ELR (cell line): ENCODE measurements around the gene WDFY2.

Source experiments
- DNase-seq: peaks from one replicate; pipeline ENCODE4 v3.0.0-alpha.2; 2015; ENCODE audit warnings: low read depth

Gene WDFY2

DNA sequence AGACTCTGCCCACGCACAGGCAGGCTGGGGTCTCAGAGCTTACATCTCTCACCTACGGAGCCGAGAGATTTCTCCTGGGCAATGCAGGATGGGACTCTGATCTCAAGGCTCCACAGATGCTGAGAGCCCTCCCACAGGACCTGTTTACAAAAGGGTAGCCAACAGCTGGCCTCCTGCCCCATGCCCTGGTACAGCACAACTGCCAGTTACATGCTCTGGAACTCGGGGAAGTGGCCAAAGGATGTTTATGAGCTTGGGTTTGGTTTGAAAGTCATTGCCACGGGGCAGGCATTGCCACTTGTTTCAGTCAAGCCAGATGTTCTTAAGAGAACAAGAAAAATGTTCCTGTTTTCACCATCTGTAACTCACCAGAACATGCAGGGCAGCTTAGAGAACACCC is 216.2 kb downstream of the WDFY2 start:
- no peak for DNase-seq

DNA sequence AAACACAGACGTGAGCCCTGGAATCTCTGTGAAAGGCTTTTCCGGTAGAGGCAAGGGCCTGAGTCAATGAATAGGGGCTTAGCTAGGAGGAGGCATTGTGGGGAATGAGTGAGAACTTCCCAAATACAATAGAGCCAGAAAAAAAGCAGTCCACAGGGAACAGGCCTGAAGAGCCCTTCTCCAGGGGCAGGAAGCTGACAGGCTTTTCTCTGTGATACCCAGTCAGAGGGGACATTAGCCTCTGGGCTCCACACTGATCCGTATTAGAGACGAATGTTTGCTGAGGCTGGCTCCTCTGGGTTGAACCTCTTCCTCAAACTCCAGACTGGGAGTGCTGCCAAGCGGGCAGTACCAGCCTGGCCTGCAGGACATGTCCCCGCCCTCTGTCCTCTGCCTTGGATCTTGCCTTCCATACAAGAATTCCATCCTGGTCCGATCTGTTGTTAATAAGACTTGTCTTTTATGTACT is 217.4 kb downstream of the WDFY2 start:
- no peak for DNase-seq

DNA sequence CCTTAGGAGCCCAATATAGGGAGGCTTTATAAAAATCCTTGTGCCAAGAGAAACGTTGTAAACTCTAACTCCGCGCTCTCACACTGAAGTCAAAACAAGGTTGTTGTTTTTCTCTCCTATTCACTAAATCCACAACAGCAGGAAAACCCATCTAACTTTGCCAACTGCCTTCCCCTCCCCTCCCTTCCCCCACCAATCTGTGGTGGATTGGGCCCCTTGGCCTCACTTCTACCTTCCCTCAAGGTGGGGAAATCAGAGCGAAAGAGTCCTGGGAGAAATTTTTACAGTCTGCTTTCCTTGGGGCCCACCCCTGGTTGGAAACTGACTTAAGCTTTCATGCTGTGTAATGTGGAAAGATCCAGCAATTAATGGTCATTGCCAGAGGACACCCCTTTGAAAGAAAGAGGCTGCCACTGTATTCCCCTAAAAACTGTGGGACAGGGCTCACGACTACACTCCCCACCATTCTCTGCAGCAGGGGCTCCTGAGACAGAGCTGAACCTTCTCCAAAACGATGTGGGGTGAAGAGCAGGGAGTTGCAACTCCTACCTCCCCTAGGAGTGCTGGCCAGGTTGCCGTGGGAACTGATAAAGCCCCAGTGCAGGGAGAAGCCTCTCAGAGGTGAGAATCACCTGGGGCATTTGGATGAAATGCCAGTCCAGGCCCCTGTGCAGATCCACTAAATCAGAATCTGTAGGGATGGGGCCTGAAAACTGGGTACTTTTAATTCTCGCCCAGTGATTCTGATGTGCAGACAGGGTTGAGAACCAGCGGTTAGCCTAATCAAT is 218.6 kb downstream of the WDFY2 start:
- no peak for DNase-seq

GRCh38 chr13:51803422-51804294 is 219.4 kb downstream of the WDFY2 start, which contains the start of gene DHRS12:
Gene DHRS12, minus strand, starts transcription at chr13:51804163. Its CDS starts 4,504 bp downstream, at chr13:51799659.
- DNase-seq: peak; percentile 87

- DNase-seq: no peak
These were observed 220.3 kb downstream of the WDFY2 start for GRCh38 chr13:51804295-51805172.

- no peak for DNase-seq
These were observed 221.1 kb downstream of the WDFY2 start for GRCh38 chr13:51805313-51805712.

DNA sequence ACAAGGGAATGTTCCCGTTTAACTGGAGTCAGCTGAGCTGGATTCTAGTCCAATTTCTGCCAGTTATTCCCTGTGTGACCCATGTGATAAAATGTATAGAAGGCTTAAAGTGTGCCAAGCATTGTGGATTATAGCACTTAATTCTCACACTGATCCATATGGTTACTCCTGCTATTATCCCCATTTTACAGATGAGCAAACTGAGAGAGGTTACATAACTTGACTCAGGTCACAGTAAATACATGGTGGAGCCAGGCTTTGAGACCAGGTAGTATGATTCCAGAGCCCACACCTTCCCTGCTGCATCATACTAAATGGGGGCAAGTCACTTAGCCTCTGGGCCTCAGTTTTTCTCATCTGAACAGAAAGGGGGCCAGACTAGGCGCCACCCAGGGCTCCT is 221.7 kb downstream of the WDFY2 start:
- DNase-seq: no peak

- DNase-seq: no peak
These were observed 222.3 kb downstream of the WDFY2 start for GRCh38 chr13:51806566-51806965.

DNA sequence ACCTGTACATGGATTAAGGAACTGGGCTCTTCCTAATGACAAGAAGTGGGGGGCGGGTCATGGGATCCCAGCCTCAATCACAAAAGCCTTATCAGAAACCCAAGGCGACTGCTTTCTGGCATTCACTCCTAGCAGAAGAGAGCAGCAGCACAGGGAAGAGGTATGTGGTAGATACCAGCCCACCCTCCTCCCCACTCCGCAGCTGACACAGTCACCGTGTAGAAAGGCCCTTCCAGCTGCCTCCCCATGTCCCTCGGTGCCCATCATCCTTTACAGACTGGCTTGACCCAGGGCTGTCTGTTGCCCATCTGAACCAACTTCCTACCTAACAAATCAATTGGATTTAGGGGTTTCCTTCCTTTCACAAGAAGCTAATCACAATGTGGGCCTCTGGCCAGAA is 222.8 kb downstream of the WDFY2 start:
- DNase-seq: no peak

GRCh38 chr13:51808811-51809210 is 224.5 kb downstream of the WDFY2 start:
- DNase-seq: no peak

DNA sequence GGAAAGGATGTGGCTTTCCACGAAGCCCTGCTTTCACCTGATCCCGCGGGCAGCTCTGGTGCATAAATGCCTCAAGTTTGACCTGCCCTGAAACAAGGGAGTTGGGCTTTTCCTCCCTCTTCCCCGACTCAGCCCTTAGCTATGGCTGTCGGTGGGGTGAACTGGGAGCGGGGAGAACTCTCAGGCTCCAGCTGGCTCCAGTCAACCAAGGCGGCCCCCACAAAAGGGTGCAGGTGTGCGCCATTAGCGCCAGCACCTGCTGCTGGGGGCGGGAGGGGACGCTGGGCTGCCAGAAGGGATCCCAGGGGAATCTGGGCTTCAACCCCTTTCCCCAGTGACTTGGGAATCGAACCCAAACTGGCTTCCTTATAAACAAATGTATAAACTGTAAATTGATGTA is 226.8 kb downstream of the WDFY2 start:
- DNase-seq: no peak

DNA sequence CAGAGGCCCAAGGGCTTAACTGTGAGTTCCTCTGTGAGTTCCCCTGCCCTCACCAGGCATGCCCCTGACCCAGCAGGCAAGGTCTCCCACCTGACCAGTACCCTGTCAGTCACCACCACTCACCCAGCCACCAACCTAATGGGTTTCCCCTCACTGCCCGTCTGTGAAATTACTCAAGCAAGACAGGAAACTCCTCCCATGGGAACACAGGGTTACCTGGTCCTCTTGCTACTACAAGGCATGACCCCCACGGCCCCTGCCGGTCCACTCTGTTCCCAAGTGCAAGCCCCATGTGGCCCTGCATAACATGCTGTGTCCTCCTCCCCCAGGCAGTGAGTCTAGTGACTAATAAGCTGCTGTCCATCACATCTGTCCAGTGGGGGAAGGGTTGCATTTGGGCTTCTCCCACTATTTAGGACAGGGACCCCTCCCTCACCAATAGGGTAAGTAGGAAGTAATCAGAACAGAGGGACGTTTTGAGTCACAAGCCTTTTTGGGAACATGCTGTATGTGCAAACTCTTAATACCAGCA is 227.7 kb downstream of the WDFY2 start:
- no peak for DNase-seq

GRCh38 chr13:51814071-51814470 is 229.8 kb downstream of the WDFY2 start:
- DNase-seq: no peak

DNA sequence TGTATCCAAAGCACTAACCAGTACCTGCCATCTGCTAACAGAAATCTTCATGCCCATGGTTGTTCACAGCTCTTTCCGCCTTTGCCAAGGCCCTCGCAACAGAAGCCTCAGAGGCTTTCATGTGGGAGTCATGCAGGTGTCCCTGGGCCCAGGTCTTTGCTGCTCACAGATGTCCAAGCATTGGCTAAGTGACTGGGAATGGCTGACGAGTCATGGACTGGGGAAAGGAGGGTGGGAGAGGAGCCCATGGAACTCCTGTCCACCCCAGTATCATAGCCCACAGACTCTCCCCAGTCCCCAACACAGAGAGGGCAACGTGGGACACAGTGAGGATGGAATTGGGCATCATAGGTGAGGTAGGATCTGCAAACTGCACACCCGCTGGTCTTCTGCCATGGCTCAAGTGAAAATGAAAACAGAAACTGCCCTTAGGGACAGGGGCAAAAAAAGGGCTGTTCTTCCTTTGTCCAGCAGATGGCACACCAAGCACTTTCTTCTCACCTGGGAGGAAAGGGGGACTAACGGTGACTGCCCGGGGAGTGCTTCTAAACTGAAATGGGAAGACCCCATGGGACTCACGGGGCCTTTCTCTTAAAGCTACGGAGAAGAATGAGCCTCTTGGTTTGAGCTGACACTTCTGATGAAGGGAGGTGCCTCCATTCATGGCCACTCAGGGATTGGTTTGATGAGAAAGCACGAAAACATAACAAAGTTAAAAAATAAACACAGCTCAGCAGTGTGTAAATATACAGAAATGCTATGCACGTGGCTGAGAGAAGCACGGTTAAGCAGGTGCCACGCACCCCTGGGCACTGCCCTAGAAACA is 230.8 kb downstream of the WDFY2 start:
- peak; percentile 71 for DNase-seq

GRCh38 chr13:51815848-51816247 is 231.6 kb downstream of the WDFY2 start:
- no peak for DNase-seq

DNA sequence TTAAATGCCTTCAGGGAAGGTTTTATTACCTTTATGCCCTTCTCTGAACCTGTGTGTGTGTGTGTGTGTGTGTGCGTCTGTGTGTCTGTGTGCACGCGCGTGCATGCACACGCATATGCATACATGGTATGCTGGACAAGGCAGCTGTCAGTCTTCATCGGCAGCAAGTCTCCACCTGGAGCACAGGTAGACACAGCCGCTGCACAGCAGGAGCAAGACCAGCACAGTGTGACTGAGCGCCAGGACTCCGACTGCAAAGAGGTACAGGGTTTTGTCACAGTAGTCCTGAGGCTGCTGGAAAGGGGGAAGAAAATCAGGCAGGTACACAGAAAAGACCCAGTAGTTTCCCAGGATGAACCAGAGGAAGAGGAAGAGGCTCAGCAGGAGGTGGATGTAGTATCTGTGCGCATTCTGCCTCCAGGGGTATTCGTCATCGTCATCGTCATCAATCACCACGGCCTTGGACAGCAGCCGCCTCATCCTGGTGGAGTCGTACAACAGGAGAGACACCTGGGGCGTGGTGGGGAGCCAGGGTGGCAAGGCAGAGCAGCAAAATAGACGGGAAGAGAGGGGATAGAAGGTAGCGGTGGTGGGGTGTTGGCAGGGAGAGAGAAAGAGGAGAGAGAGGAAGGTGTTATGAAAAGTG is 232.5 kb downstream of the WDFY2 start:
- DNase-seq: peak; percentile 27
